HuH-7 (cell line): Measurements from ENCODE around the gene CSRP1.
"Not testable (repeated sequence)": the region's sequence is repeated elsewhere in the genome, so short reads cannot be mapped to it uniquely, and the experiment has no call there.

Experiments
- DNase-seq: peaks from one replicate; pipeline ENCODE4 v3.0.0; 2011; ENCODE audit warnings: low spot score

CSRP1 gene

DNA sequence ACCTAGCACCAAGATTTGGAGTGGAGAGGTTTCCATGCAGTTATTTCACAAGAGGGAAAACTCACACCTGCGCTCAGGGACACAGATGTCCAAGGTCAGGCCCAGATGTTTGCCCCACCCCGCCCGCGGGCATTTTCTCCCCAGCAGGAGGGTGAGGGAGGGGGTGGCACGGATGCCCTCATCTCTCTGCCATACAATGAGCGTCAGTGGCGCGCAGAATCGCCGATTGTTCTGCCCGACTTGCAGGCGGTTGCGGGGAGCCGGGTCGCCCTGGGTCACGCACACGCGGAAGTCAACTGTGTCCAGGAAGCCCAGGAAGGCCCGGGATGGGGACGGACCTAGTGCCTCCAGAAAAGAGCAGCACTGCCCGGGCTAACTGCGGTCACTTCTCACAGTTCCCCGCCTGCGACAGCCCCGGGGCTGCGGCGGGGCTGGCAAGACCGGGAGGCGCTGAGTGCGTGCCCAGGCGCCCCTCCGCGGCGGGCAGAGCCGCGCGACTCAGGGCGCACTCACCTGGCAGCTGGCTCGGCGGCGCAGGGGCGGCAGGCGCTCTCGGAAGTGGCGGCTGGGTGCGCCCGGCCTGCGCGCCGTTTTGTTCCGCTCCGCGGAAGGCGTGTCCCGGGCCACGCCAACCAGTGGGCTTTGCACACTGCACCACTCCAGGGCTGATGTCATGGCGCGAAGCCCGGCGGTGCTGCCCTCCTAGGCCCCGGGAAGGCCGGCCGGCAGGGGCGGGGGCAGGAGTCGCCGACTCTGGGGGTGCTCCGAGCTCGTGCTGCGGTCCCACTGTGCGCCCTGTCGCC is at the start of gene CSRP1:
CSRP1 (minus strand) TSS at position 567 of the 803 bp plus-strand sequence. CDS start 10,820 bp downstream, outside the sequence.
- DNase-seq, result peak; percentile 84

DNA sequence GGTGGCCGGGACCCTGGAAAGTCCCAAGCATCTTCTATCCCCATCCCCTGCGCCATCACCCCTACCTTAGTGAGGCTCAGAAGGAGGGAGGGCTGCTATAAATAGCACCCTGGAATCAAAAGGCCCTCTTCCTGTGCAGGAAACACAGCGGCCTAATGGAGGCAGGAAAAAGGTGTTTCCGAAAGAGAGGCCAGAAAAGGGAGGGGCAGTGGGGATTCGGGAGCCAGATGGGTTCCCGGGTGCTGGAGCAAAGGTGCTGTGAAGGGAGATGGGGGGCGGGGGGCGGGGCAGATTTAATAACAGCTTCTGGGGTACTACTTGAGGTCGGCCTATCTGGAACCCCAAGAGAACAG is 48.6 kb upstream of the CSRP1 start:
- DNase-seq, result no peak

DNA sequence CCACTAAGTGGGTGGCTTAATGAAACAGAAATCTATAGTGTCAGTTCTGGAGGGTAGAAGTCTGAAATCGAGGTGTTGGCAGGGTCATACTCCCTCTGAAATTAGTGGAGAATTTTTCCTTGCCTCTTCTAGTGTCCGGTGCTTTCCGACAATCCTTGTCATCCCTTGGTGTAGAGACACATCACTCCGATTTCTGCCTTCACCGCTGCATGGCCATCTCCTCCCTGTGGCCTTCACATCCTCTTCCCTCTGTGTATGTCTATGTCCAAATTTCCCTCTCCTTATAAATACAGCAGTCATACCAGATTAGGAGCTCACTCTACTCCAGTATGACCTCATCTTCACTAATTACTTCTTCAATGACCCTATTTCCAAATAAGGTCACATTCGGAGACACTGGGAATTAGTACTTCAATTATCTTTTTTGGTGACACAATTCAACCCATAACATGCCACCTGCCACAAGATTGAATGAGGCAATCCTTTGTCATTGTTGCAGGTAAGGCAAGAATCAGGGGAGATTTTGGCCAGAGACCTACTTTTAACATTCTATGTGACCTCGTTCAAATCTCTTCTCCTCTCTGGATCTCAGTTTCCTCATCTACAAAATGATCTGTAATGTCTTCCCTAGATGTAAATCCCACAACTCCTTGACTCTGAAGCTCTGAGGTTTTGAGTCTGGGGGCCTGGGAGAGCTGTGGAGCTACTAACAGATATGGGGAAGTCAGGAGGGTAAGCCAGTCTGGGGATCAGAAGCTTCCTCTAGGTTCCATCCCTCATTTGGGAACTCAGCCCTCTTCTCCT is 48.1 kb upstream of the CSRP1 start:
- no peak for DNase-seq

DNA sequence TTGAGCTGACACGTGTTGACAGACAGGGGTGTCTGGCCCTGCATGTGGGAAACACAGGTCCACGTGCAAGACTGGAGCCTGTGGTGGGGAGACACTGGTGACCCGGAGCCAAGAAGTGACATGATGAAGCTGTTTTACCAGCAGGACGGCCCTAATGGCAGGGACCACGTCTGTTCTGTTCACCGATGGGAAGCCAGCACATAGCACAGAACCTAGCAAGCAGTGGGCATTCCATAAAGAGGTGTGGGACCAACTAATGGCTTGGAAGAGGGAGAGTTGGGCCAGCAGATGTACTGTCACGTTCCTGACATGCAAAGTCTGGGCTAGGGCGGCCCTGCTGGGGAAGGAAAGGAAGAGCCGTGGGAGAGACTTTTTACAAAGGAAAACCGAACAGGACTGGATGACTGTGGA is 47.3 kb upstream of the CSRP1 start:
- DNase-seq, result no peak

DNA sequence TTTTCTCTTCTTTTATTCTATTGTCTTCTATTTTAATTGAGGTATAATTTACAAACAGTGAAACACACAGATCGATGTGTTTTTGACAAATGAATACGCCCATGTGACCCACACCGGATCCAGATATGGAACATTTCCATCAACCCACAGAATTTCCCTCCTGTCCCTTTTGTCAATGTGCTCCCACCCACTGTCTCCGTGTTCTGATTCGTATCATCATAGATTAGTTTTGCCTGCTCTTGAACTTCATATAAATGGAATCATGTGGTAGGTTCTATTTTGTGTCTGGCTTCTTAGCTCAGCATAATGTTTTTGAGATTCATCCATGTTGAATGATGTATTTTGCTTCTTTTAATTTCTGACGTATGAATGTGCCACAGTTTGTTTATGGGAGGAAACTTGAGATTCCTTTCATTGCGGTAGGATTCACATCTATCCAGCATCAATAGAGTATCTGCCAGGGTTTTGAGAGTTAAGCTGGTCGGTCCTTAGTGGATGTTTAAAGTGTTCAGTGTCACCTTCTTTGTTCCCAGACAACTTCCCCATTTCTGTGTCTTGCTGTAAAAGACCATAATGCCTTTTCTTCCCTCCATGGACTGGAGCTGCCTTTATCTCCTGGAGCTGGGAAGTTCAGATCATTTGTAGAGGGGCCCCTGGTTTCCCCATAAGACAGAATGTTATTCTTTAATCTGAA is 46.7 kb upstream of the CSRP1 start:
- no peak for DNase-seq

DNA sequence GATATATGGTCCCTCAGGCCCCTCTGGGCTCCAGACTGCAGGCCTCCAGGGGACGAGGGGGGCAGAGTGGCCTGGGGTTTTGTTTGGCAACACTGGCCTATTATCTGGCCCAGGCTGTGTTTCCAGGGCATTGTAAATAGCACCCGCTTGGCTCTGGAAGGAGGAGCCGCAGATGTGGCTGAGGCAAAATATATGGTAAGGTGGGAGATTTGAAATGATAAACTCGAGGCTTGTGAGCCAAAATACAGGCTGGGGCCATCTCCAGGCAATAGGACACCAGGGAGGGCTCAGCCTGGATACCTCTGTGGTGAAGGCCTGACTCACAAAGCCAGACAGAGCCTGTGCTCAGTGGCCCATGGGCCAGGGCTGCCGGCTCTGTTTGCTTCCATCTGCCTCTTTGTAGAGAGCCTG is 46.0 kb upstream of the CSRP1 start:
- DNase-seq, result no peak

DNA sequence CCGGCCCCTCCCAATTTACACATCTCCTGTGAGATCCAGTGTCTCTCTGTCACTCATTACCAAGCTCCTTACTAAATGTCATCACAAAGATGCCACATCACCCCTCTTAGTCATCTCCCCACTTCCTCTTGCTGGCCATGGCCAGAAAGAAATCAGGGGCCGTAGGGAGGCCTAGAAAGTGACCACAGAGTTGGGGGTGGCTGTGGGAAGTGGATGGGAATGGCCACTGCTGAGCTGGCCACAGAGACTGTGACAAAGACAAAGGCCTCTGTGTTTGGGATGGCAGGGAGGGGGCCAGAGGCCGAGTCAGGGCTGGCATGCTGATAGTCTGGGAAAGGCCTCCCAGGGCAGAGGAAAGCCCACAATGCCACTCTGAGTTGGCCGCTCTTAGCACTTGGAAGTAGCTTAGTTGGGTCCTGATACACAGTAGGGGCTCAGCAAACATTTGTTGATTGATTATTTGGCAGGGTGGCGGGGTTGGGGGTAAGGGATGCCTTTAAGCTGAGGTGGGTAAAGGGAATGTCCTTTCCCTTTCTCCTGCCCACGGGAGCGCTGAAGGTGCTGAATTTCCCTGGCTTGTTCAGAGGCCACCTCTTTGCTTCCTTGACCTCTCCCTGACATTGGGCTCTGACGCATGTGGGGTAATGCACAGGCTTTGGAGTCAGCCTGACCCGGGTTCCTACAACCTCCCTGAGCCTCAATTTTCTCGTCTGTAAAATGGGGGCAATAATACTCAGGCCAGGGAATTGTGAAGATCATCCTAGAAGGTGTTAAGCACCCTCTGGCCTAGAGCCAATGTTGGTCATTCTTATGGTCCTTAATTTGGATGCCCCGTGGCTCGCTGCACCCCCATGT is 45.2 kb upstream of the CSRP1 start:
- no peak for DNase-seq

DNA sequence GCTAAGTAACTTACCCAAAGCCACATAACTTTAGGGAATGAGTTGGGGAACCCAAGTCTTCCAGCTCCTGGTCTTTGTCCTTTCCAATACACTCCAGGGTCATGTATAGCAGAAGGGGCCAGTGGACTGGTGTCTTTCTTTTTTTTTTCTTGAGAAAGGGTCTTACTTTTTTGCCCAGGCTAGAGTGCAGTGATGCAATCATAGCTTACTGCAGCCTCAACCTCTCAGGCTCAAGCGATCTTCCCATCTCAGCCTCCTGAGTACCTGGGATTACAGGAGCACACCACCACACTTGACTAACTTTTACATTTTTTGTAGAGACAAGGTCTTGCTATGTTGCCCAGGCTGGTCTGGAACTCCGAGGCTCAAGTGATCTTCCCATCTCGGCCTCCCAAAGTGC is 44.2 kb upstream of the CSRP1 start:
- DNase-seq, result no peak

DNA sequence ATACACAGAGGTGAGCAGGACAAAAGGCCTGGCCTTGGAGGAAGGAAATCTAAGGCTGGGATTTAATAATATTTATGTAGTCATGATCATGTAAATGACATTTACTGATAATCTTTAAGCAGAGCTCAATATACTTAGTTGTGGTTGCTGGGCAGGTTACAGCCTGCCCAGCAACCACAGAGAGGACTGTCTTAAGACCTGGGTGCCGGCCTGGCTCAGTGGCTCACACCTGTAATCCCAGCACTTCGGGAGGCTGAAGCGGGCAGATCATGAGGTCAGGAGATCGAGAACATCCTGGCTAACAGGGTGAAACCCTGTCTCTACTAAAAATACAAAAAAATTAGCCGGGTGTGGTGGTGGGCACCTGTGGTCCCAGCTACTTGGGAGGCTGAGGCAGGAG is 42.6 kb upstream of the CSRP1 start:
- not testable (repeated sequence) for DNase-seq

DNA sequence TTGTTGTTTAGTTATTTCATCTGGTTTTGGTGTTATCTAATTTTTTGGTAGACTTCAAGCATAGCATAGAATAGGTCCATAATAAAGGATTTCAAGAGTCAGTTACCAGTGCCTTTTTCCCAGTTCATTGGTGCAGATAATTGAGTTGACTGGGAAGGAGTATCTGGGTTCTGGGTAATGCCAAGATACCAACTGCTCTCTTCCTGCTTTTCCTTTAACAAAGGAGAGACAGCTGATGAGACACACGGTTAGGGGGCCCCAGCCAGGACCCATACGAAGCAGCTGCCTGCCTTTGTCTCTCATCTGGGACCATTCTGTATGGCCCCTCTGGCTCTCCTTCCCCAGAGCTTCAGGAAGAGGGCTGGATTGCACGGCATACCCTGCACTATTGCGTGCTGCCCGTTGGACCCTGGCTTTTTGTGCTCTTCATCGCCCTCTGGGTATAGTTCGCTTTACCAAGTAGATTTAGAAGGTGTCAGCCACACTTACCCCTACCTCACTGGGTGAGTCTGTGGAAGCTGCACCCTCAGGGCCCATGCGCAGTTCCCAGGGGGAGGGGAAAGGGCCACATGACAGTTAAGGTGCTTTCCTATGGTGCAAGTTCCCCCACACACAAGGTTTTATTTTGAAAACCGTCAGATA is 39.0 kb upstream of the CSRP1 start:
- DNase-seq, result peak; percentile 50

DNA sequence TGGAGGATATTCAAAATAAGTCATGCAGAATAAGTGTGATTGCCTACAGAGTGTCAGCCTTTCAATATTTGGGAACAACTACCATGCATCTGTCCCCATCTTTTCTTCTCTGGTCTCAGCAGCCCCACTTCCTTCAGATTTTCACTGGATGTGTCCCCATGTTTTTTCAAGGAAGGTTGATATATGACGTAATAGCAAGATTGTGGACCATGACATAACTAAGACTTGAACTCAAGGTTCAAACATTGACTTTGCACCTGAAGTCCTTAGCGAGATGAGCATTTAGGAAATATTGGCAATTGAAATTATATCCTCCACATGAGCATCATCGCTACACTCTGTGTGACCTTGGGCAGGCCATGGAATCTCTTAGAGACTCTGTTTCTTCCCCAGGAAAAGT is 37.8 kb upstream of the CSRP1 start:
- DNase-seq, result no peak

DNA sequence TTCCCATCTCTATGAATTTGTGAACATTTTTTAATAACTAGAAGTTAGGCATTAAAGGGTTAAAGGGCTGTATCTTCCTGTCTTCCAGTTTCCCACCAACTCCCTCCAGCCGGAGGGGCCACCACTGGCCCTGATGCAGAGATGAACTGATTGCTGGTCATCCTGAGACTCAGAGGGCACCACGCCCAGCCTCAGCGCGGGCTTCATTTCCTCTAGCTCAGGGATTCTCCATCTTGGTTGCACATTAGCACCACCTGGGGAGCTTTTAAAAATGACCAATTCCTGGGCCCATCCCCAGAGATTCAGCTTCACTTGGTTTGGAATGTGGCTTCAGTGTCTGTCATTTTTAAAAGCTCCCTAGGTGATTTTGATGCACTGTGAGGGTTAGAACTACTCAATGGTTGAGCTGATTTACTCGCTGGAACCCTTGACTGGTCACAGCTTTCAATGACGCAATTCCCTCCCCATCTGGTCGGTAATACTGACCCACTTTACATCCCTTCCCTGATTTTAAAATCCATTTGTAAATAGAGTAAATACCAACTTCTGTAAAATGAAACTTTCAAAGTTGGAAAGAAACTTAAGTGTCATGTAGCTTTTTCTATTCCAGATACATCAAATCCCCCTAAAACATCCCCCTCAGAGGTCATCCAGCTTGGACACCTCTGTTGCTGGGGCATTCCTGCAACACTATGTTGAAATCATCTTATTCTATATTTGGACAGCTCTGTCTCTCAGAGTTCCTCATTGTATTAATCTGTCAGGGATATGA is 37.1 kb upstream of the CSRP1 start:
- DNase-seq, result no peak

DNA sequence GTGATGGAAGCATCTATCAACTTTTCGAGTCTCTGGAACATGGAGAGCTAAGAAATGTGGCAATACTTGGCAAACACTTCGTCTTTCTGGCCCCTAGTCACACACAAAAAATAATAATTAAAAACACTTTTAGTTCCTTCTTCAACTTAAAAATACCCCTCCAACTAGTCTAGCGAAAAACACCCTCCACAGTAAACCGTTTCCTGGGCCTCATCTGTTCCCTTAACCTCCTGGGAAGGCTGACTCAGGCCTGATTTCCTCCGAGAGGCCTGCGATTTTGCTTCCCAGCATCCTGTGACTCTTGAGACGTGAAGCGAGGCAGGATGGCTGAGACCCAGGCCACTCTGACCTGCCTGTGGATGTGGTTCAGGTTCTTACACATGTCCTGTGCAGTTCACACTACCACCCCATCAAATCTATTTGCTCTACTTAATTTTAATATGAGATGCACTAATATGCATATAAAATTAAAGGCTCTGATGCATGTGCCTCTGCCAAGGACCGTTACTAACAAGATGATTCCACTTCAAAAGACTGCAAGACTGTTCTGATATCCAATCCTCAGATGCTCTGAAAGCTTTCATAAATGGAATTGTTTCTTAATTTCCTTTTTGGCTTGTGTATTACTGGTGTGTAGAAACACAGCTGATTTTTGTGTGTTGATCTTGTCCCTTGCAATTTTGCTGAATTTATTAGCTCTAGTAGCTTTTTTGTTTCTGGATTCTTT is 35.5 kb upstream of the CSRP1 start:
- DNase-seq, result no peak

DNA sequence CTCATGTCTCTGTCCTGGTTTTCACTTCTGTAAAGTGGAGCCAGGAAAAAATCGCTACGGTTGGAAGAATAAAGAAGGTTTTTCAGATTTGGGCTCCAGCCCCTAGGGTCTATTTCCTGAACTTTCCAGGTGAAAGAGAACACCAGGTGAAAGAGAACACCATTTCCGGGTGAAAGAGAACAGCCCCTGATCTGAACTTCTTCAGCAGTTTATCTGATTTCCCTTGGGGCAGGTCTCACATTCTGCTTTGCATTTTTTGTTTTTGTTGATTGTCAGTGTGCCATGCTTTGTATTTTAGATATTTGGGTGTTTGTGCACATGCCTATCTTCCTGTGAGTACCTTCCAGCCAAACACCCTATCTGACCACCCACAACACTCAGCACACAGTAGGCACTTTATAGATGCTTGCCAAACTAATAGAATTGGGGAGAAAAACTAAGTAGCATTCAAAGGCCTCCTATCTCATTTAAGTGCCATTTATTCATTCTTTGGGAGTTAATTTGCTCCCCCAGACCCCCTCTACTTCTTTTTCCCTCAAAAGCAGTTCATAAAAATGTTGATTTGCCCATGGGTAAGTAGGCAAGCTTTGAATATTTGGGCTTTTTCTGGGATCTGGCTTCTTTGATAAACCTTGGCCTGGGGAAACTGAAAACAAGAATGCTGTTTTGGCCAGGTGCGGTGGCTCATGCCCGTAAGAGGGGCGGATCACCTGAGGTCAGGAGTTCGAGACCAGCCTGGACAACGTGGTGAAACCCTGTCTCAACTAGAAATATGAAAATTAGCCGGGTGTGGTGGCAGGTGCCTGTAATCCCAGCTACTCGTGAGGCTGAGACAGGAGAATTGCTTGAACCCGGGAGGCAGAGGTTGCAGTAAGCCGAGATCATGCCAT is 34.2 kb upstream of the CSRP1 start:
- no peak for DNase-seq

DNA sequence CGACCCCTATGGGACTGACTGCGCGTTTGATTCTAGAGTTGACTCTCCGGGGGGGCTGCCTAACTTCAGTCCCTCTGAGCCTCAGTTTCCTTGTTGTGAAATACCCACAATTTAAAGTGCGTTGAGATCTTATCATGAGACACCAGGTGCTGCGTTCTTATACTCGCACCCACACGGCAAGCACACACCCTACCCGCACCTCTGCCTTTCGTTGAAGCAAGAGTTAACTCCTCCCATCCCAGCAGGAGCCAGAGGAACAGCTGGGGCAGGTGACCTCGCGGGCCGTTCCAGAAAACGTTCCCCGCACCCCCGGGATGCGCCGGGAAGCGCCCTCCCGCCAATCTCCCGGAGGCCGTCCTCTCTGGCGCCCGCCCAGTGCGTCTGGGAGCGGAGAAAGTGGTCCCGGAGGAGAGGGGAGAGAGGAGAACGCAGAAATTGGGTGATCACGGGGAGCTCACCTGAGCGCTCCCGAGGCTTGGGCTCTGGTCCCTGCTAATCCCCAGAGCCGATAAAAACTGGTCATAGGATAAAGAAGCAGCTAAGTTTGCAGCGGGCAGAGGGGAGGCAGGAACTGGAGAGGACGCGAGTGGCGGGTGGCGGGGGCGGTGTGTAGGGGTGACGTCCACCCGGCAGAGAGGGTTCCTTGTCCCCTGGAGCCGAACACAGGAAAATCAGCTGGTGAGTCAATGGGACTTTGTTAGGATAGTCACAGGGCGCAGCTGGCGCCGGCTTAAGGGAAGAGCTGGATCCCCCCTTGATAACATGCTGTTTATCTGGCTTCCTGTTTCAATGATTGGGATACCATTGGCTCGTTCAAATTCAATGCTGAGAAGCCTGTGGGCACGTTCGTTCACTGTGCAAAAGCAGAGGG is 32.9 kb upstream of the CSRP1 start:
- DNase-seq, result no peak

DNA sequence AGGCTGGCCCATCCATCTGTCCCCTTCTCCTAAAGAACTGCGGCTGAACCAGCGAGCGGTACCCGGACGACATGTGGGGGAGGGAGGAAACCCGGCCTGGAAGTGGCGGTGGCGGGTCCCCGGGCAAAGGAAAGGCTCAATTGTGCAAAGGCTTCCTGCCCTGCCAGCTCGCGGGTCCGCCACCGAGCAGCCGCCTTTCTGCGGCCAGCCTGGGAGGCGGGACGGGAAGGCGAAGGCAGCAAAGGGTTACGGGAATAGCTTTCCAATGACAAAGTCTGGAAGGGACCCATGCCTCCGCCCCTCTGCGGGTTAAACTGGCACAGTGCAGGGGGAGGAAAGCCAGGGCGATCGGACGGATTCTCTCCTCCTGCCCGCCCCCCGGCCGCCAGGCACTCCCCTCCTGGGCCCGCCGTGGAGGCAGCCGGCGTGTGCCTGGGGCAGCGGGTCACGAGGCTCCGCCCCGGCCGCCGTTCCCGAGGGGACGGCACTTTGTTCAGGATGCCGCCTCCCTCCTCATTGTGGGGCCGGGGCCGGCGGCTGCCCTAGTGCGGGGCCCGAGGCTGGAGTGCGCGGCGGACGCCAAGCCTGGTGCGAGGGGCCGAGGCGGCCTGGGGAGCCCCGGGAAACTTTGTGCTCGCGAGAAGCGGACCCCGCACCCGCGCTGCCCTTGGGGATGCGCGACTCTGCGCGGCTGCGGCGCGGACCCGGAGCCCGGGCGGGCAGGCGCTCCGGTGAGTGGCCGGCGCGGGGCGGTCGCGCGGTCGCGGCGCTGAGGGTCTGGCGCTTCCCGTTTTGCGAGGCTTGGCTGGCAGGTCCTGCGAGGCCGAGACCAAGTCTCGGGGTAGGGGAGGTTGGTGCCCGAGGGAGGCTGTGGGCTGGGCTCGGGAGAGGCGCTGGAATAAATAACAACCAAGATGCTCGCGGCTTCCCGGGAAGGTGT is 32.0 kb upstream of the CSRP1 start, which contains the start of gene NAV1:
NAV1 (plus strand) TSS at position 516 of the 940 bp plus-strand sequence. CDS start 83,758 bp downstream, outside the sequence.
- peak; percentile 36 for DNase-seq
